GM19043 (cell line): Measurements from ENCODE around the gene ALOX12B.
"Not testable (repeated sequence)": the region's sequence is repeated elsewhere in the genome, so short reads cannot be mapped to it uniquely, and the experiment has no call there.

Experiments used
- ATAC-seq: cut with Tn5 transposase; IDR thresholded peaks from one replicate; pipeline ENCODE4 v1.9.1; 2021; ENCODE audit warnings: low read depth; ENCODE audit not compliant: unreplicated experiment

ALOX12B gene

GRCh38 chr17:8068736-8069586 is 18.6 kb downstream of the ALOX12B start:
- no peak for ATAC-seq

GRCh38 chr17:8067806-8068205 is 19.7 kb downstream of the ALOX12B start:
- no peak for ATAC-seq

DNA sequence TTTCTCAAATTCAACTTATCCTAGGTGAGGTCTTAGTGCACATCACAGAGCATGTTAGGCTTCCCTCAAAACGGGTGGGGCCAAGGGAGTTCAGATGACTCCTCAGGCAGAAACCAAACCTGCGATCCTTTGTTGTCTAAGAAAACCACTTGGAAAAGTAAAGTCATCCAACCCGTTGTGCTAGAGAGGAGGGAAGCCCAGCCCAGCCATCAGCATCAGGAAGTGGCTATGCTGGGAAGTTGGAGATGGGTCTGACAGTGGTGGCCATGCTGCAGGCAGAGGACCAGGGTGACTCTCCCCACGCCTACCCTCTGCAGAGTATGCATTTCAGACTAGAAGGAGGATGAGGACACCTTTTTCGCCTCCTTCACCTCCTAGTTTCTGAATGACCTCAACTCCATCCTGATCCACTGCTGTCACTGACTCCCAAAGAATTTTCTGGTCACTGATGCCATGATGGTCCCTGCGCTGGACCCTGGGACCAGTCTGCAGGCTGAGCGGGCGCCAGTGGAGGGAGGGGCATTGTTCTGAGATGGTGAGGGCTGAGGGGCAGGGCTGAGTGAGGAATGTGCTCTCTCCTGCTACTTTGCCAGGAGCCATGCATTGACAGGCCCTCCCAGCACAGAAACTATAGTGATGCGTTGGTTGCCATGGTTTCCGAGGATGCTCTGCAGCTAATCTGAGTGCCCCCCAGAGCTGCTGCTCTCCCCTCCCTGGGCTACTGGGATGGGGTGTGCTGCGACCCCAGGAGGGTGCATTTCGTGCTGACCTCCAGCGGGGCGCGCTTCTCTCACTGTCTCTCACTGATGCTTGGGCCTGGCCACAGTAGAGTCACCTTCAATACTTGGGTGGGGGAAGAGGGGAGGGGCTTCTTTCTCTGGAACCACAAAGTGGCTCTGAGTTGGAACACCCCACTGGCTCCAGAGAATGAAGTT is 20.4 kb downstream of the ALOX12B start:
- ATAC-seq: no peak

DNA sequence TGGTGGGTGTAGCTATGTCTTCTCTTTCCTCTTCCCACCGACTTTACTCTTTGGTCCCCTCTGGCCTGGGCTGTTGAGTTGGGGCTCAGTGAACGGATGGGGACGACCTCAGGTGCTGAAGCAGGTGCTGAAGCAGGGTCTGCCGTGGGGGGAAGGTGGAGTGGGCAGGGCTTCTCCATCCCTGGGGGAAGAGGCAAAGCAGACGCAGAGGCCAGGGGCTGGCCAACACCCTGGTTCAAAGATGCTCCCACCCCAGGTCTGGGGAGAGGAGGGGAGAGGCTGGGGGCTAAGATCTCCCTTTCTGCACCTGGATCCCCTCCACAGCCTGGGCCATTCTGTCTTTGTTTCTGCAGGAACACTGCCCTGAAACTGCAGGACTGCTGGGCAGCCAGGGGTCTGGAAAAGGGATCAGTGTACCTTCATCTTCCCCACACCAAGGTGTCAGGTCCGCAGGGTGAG is 22.9 kb downstream of the ALOX12B start:
- no peak for ATAC-seq

DNA sequence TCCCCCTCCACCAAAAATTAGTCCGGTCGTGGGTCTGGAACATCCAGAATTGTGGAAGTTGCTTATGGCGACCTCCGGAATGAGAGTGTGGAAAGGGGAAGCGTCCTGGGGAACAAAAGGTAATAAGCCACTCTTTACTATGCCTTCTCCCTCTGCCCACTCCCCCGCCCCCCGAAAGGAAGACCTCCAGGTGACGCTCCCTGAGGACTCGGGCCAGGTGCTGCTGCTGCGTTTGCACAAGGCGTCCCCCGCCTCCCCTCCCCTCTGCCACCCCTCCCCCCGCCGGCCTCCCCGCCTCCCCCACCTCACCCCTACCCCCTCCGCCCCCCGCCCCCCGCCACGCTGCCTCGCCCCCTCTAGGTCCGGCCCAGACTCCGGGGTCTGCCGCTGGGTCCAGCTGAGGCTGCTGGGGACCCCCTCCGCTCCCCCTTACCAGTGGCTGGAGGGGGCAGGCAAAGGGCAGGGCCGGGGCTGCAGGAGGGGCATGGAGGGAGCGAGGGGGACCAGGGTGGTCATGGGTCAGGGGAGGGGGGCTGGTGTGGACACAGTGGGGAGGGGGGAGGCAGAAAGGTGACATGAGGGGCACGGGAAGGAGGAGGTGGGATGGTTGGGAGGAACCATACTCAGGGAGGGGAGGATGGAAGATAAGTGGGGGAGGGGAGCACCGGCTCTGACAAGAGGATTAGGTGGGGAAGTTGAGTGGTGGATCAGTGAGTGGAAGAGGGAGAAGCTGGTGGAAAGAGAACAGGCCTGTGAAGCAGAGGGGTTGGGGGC is 23.6 kb downstream of the ALOX12B start:
- ATAC-seq: no peak

- ATAC-seq: no peak
Measured at GRCh38 chr17:8062807-8063483, 24.6 kb downstream of the ALOX12B start.

- no peak for ATAC-seq
Measured at GRCh38 chr17:8062435-8062806, 25.1 kb downstream of the ALOX12B start.

DNA sequence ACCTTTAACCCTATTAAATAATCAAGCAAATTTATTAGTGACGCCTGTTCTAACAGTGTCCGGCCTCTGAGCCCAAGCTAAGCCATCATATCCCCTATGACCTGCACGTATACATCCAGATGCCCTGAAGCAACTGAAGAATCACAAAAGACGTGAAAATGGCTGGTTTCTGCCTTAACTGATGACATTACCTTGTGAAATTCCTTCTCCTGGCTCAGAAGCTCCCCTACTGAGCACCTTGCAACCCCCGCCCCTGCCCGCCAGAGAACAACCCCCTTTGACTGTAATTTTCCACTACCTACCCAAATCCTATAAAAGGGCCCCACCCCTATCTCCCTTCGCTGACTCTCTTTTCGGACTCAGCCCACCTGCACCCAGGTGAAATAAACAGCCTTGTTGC is 25.7 kb downstream of the ALOX12B start:
- not testable (repeated sequence) for ATAC-seq

GRCh38 chr17:8060274-8060673 is 27.2 kb downstream of the ALOX12B start:
- ATAC-seq: no peak

DNA sequence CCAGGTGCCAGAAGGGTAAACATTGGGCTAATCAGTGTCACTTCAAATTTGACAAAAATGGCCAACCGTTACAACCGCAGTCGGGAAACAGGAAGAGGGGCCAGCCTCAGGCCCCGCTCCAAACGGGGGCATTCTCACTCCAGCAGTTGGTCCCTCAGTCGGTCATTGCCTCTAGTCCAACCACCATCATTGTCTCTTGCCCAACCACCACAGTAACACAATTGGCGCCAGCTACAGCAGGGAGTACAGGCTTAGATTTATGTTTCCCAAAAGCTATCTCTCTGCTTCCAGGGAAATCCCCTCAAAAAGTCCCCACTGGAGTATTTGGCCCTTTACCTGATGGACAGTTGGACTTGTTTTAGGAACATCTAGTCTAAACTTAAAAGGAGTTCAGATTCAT is 28.4 kb downstream of the ALOX12B start:
- no peak for ATAC-seq

DNA sequence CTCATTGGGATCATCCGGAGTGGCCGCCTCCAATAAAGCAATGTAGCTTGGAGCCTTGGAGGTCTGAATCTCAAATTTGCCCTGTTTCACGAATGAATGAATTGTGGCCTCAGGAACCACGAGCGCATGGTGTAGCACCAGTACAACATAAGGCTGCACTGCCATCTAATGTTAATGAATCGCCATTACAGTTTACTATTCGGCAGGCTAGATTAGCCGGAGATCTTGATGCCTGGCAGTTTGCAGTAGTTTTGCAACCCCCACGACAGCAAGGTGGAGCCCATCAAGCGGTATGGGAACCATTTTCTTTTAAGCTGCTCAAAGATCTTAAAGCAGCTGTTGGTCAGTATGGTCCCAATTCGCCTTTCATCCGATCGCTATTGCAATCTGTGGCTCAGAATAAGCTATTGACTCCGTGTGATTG is 29.8 kb downstream of the ALOX12B start:
- ATAC-seq: no peak

- no peak for ATAC-seq
Measured at GRCh38 chr17:8056976-8057625, 30.4 kb downstream of the ALOX12B start.

DNA sequence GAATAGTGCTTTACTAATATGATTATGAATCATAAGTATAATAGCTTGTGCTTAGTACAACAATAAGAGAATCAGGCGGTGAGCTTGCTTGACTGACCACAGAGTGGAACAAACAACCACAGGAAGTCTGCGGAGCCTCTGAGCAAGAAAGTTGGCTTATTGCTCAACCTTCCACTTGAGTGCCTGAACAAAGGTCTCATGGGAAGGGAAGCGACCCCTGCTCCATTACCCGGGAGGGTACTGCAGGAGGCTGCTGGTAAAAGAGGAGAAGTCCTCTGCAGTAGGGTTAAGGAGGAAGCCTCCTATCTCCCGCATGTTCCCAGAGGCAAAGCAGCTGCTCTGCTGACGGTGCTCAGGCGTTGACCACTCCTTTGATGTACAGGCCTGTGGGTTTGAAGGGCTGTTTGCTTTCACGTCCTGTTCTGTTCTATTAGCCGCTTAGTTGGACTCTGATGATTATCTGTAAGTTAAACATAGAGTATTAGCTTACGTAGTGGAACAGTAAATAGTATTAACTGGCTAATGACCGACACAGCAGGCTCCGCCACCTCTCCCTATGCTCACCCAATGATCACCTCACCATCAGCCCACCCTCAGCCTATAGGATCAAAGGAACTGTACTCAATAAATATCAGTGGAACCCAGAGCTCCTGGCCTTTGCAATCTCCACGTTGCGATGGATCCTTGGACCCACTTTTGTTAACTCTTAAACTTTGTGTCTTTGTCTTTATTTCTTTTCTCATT is 31.1 kb downstream of the ALOX12B start:
- peak; percentile 47 for ATAC-seq

GRCh38 chr17:8055851-8056231 is 31.7 kb downstream of the ALOX12B start:
- no peak for ATAC-seq

DNA sequence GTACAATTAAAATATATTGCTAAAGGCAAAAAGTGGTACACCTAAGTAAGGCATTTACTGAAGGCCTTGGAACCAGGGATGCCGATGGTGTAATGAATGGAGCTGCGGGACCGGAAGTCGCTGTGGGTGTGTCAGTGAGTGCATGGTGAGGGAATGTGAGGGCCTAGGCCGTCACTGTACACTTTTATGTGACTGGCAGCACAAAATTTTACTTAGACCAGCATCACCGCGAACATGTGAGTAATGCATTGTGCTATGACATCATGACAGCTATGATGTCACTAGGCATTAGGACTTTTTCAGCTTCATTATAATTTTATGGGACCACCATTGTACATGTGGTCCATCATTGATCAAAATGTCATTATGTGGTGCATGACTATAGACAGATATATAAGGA is 33.9 kb downstream of the ALOX12B start:
- no peak for ATAC-seq

DNA sequence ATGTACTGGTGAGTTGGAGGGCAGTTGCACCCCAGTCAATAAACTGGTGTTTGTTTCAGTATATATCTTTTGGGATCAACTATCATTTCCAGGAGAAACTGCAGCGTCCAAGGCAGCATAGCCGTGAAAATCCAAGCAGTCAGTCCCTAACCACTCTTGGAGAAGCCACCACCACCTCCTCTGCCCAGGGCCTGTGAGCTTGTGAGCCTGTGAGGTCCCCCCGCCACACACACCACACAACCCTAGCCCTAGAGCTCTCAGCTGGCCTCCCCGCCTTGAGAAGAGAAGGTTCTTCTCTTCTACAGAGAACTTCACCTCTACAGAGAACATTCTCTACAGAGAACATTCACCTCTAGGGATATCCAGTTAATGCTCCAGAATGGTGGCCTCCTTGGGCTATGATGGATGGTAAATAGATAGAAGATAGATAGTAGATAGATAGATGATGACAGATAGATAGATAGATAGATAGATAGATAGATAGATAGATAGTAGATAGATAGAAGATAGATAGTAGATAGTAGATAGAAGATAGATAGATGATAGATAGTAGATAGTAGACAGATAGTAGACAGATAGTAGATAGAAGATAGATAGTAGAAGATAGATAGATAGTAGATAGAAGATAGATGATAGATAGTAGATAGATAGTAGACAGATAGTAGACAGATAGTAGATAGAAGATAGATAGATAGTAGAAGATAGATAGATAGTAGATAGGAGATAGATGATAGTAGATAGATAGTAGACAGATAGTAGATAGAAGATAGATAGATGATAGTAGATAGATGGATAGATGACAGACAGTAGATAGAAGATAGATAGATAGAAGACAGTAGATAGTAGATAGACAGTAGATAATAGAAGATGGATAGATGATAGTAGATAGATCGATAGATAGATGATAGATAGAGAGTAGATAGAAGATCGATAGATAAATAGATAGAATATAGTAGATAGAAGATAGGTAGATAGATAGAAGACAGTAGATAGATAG is 35.0 kb downstream of the ALOX12B start:
- no peak for ATAC-seq

GRCh38 chr17:8051831-8052230 is 35.7 kb downstream of the ALOX12B start:
- ATAC-seq: no peak

DNA sequence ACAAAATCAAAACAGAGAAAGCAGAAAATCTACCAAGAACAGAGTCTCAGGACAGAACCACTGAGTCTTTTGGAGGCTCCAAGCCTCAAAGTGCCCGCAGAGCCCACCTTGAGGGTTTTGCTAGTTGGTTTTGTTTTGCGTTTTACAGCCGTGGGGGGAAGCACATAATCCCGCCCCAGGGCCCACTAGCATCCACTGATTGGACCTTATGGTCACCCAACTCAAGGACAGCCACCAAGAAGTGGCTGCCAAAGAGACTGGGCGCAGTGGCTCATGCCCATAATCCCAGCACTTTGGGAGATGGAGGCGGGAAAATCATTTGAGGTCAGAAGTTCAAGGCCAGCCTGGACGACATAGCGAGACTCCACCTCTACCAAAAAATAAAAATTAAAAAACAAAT is 38.8 kb downstream of the ALOX12B start:
- ATAC-seq: no peak
